GM18505 (cell line): ENCODE measurements around the gene CENPL.
"Not testable (repeated sequence)": the region's sequence is repeated elsewhere in the genome, so short reads cannot be mapped to it uniquely, and the experiment has no call there.

ENCODE experiments used
- ATAC-seq: cut with Tn5 transposase; IDR thresholded peaks from one replicate; pipeline ENCODE4 v1.9.1; 2021; ENCODE audit not compliant: unreplicated experiment
- POLR2A ChIP-seq: IDR thresholded peaks from 4 replicates; pipeline ENCODE4 v1.6.1; 2011; ENCODE audit warnings: borderline replicate concordance; ENCODE audit not compliant: insufficient read depth, insufficient read length; ENCODE audit errors: extremely low read depth

CENPL gene

DNA sequence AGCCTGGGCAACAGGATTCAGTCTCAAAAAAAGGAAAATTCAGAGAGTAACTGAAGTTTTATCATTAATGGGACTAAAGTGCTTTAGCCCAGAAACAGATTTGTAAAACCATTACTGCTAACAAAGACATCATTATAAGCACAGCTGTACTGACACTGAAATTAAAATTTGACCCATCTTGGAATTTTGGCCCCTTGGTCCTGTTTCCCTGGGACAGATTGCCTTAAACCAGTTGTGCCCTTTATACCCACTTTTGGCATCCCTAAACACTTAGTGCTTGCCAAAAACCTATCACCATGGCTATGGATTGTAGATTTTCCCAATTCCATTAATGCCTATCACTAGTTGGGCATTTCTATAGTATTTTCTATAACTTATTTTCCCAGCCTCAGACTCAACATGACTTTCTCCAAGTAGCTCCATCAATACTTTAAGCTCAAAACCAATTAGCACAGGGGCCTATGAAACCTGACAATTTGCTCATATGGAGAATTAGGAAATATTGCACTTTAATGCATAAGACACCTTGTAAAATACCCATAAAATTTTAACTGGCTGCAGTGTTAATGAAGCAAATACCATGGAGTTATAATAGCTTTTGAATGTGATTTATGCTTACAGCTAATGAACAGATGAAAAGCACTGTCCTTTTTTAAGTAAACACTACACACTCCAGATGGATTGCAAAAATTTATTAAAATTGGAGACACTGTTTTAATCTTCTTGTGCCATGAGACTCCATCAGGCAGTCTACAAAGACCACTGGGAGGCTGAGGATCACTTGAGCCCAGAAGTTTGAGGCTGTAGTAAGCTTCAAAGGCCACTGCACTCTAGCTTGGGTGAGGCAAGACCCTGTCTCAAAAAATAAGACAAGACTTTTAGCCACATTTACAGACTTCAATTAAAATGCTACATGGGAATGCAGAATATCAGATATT is 38.8 kb upstream of the CENPL start:
- peak; percentile 58 for TF ChIP-seq POLR2A
- no peak for ATAC-seq

DNA sequence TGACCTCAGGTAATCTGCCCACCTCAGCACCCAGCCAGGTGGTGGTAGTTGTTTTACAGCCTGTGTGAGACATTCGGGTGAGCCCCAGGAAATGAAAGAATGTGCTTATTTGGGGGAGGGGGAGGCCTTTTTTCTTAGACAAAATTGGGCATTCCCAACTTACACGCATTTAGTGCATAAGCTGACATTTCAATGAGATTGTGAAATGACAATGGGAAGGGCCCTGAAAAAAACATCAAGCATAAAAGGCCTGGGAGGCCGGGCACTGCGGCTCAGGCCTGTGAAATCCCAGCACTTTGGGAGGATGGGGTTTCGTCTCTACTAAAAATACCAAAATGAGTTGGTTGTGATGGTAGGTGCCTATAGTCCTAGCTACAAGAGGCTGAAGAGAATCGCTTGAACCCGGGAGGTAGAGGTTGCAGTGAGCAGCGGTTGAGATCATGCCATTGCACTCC is 38.1 kb upstream of the CENPL start:
- ATAC-seq: no peak
- TF ChIP-seq POLR2A: no peak

DNA sequence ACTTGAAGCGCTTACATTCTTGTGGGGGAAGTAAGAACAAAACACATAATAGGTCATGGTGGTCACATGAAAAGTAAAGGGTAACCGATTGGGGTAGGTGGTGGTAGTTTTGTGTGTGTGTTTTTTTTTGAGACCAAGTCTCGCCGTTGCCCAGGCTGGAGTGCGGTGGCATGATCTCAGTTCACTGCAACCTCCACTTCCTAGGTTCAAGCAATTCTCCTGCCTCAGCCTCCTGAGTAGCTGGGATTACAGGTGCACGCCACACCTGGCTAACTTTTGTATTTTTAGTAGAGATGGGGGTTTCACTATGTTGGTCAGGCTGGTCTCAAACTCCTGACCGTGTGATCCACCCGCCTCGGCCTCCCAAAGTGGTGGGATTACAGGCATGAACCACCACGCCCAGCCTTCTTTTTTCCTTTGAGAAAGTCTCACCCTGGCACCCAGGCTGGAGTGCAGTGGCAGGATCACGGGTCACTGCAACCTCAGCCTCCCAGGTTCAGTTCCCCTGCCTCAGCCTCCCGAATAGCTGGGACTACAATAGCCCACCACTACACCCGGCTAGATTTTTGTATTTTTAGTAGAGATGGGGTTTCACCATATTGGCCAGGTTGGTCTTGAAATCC is 37.6 kb upstream of the CENPL start:
- not testable (repeated sequence) for ATAC-seq

DNA sequence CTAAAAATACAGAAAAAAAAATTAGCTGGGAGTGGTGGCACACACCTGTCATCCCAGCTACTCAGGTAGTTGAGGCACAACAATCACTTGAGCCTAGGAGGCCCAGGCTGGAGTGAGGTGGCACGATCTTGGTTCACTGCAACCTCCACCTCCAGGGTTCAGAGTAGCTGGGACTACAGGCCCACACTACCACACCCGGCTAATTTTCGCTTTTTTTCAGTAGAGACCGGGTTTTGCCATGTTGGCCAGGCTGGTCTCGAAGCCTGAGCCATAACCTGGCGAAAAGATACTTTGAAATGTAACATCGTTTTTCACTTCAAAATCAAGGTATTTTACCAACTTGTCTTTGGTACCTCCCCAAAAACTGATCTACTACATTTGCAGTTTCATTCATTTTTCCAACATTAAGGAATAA is 37.1 kb upstream of the CENPL start:
- ATAC-seq: no peak

DNA sequence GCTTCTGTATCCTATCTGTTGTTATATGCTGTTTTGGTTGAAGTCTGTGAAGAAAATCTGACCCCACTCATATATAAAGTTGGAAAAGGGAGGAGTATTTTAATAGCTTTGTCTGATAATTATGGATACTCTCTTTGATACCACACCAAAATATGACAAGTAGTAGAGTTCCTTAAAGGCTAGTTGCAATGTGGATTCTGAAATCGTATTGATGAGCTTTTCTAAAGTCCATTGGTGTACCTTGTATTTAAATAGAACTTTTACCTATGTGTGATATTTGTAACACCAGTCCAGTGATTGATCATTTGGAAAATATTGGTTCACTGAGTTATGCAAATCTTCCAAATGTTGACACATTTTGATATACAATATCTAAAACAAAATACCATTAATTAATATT is 35.4 kb upstream of the CENPL start:
- ATAC-seq: no peak
- no peak for TF ChIP-seq POLR2A

More for the DNA sequence above, 37.1 kb upstream of the CENPL start:
- TF ChIP-seq POLR2A: peak; percentile 28

DNA sequence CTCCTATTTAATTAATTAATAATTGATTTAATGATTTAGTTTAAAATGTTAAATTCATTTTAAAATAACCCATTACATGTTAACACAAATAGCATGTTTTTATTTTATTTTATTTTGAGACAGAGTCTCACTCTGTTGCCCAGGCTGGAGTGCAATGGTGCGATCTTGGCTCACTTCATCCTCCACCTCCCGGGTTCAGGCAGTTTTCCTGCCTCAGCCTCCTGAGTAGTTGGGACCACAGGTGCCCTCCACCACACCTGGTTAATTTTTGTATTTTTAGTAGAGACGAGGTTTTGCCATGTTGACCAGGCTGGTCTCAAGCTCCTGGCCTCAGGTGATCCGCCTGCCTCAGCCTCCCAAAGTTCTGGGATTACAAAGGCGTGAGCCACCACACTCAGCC is 34.9 kb upstream of the CENPL start:
- ATAC-seq: not testable (repeated sequence)

DNA sequence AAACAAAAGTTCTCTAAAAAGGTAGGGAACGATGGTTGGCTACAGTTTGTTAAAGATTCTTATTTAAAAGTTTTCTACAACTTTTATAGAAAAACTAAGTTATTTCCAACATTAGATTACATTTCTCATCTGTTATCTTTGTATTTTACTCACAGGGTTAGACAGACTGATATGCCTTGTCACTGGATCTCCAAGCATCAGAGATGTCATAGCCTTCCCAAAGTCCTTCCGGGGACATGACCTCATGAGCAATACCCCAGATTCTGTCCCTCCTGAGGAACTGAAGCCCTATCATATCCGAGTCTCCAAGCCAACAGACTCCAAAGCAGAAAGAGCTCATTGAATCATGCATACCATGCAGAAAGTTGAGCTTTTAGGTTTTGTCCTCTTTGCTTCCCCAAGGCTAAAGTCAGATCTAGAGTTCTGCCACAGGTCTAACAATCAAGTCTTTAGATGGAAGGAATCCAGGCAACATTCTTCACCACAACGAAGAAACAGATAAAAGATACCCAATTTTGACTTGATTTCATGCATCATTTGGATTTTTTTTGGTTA is 32.8 kb upstream of the CENPL start:
- no peak for ATAC-seq
- no peak for TF ChIP-seq POLR2A

DNA sequence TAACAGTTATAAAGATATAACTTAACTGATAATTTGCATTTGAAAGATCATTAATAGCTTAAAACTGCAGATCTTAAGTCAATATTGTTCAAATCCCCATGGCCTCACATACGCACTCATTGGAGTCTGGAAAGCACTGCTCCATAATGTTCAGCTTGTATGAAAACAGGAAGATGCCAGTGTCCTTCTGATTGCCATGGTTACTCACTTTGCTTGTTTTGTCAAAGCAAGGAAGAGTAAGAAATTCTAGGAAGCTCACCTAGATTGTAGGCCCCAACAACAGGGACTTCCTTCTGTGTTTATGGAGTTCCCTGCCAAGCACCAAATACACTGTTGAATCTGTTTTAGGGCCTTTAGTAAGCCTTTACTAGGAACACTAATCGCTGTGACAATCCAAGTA is 32.2 kb upstream of the CENPL start:
- TF ChIP-seq POLR2A: no peak
- ATAC-seq: no peak

DNA sequence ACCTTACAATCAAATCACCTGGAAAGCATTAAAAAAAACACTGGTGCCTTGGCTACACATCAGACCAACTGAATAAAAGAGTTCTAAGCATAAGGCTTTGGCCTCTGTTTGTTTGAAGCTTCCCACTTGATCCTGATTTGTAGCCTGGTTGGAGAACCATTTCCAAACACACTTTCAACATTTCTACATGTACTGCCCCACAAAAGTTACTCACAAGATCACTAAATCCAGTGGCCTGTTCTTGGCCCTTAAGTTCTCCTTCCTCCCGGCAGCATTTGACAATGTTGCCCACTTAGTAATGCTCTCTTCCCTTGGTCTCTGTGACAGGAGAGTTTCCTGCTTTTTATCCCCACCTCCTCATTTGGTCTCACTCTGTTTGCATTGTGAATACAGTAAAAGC is 31.3 kb upstream of the CENPL start:
- ATAC-seq: no peak
- no peak for TF ChIP-seq POLR2A

DNA sequence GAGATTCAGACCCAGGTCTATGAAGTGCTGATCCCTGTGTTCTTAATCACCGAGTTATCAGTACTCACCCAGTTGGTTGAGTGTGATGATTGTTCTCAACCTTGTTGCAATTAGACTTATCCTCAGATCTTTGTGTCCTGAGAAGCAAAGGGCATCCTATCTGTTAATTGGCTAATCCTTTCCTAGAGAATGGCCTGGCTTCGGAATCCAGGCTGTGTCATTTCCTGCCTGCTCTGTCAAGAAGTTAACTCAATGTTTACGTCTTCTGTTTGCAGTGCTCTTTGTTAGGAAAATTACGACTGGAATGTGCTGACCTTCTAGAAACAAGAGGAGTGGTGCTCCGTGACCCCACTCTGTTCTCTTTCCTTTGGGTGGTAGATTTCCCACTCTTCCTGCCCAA is 28.4 kb upstream of the CENPL start:
- no peak for ATAC-seq
- no peak for TF ChIP-seq POLR2A

DNA sequence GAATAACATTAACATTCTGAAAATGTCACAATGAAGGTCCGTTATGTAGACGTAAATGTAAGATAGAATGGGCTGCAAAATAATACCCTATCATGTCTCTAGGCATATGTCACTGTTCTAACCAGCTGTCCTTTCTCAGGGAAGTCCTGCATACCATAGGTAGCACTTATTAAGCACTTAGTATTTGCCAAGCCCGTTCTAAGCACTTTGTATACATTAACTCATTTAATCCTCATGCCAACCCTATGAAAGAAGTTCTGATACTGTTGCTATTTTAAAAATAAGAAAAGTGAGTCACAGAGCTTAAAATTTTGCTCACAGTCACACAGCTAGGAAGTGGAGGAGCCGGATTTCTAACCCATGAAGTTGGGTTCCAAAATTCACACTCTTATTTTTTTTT is 27.4 kb upstream of the CENPL start:
- TF ChIP-seq POLR2A: no peak
- ATAC-seq: no peak

DNA sequence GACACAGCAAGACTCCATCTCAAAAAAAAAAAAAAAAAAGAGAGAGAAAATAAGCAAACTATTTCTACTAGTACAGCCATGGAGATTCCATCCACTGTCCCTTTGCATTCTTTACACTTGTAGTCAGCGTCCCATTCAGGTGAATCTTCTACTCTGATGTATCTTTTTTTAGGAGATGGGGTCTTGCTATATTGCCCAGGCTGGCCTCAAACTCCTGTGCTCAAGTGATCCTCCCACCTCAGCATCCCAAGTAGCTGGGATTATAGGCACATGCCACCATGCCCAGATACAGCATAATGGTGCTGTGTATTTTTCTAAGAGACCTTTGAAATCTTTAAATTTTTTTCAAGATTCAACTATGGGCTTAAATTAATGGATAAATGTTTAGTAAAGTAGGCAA is 8.1 kb upstream of the CENPL start:
- ATAC-seq: no peak
- no peak for TF ChIP-seq POLR2A

DNA sequence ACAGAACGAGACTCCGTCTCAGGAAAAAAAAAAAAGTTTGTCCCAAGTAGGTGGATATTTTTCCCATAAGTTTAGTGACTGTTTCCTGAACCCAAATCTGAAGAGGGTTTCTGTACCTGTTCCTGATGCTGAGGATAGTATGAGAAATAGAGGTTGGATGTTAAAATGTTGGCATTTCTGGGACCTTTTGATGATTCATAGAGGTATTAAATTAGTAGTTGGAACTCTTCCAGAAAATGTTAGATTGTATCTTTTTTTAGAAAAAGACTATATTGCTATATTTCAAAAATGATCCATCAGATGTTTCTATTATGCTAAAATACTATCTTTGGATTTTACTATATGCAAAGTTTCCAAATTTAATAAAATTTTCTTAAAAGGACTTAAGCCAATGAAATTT is 2.9 kb upstream of the CENPL start:
- no peak for TF ChIP-seq POLR2A
- ATAC-seq: no peak

DNA sequence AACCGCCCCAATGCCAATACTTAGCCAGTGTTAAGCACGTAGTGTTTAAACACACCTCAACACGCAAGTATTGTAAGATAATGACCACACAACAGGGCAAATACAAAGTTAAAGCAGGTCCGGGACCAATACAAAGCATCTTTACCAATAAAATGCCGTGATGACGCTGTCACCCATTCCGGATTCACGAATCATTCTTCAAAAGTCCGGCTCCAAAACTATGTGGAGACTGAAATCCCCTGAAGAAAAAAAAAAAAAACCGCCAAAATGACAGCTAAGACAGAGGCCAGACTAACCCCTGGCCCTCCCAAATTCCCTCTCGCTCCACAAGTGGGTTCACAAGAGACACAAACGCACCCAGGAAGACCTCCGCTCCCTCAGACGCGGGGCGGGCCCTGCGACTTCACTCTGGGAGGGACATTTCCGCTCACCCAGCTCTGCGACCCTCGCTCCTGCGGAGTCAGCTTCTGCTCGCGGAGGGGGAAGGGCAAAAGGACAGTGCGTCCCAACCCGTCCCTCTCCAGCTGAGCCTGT is 835 bp downstream of the CENPL start:
- TF ChIP-seq POLR2A: no peak
- peak; percentile 35 for ATAC-seq
